Lung (tissue), 12 donors: Measurements from ENCODE around the gene MTSS2. TPM values are rescaled to one million over a fixed set of nuclear protein-coding genes. Genes with fewer than 3 reads are reported as not detected.

Experiments used
- ATAC-seq: fragments of 200-7000 bp; cut with Tn5 transposase; one replicate; pipeline ENCODE4 v1.9.1; 2020; ENCODE audit warnings: moderate number of reproducible peaks; ENCODE audit not compliant: insufficient read depth, low FRiP score
- DNase-seq, 3 donors: peaks; one replicate each; pipeline ENCODE4 v3.0.0-alpha.2; 2013 to 2017
- H3K27ac ChIP-seq, 2 donors: one replicate each; pipeline ENCODE4 v1.5.1; 2013; ENCODE audit warnings: mild to moderate bottlenecking in 2 of 2, moderate library complexity in 2 of 2, control low read depth in 1 of 2, inconsistent platforms in 1 of 2, low read depth in 1 of 2, low read length in 1 of 2
- H3K27me3 ChIP-seq, 3 donors: one replicate each; pipeline ENCODE4 v1.5.1; 2013; ENCODE audit warnings: low read length in 2 of 3; ENCODE audit not compliant: control insufficient read depth in 3 of 3, insufficient read depth in 3 of 3
- H3K36me3 ChIP-seq, 4 donors: one replicate each; pipeline ENCODE4 v1.5.1; 2013; ENCODE audit warnings: low read length in 4 of 4, mild to moderate bottlenecking in 1 of 4, moderate library complexity in 1 of 4; ENCODE audit not compliant: control insufficient read depth in 4 of 4, insufficient read depth in 4 of 4
- H3K4me1 ChIP-seq, 5 donors: one replicate each; pipeline ENCODE4 v1.5.1; 2013; ENCODE audit warnings: low read length in 5 of 5, mild to moderate bottlenecking in 2 of 5, moderate library complexity in 1 of 5; ENCODE audit not compliant: control insufficient read depth in 5 of 5, insufficient read depth in 5 of 5
- H3K4me3 ChIP-seq: one replicate; pipeline ENCODE4 v1.5.1; 2013; ENCODE audit warnings: mild to moderate bottlenecking, control low read depth, moderate library complexity
- H3K9ac ChIP-seq, 2 donors: one replicate each; pipeline ENCODE4 v1.5.1; 2013; ENCODE audit warnings: low read length in 2 of 2, control low read depth in 1 of 2; ENCODE audit not compliant: insufficient read depth in 1 of 2
- H3K9me3 ChIP-seq, 4 donors: one replicate each; pipeline ENCODE4 v1.5.1; 2013; ENCODE audit warnings: low read length in 3 of 4, mild to moderate bottlenecking in 1 of 4, moderate library complexity in 1 of 4; ENCODE audit not compliant: control insufficient read depth in 4 of 4, insufficient read depth in 3 of 4
- WGBS, 2 donors: extraction: QIAGEN DNeasy Blood & Tissue Kit; methylation state at CpG; one replicate each; pipeline ENCODE4 v1.1.7; 2013; 5-methylcytosine and 5-hydroxymethylcytosine counted together
- polyA plus RNA-seq, 2 donors: library from polyadenylated mRNA; stranded (reverse); fragments of 200-250 nt; gene quantifications; one replicate each; pipeline ENCODE4 v1.2.1, GENCODE V29; 2013
- total RNA-seq, 2 donors: library from RNA; depleted of rRNA in 1 of 2; stranded (reverse); fragments of >200 nt in 1 of 2; gene quantifications; one replicate each; pipeline ENCODE4 v1.2.1, GENCODE V29; 2014 to 2021
- TF ChIP-seq, protein P1 (sequence below): IDR thresholded peaks from 2 replicates; pipeline ENCODE4 v1.5.1; 2012; ENCODE audit warnings: mild to moderate bottlenecking; ENCODE audit errors: control extremely low read depth, extremely low read depth
- donor health status: control.
- donor health status: control.
- donor health status: Bipolar disorder and iron deficiency.
- donor health status: healthy.
- donor health status: DM: yes; HTN: yes; CAD: no.

Gene MTSS2
- total and polyA plus RNA-seq, 4 donors = 40.6 to 91.3 (median 73.3) TPM

DNA sequence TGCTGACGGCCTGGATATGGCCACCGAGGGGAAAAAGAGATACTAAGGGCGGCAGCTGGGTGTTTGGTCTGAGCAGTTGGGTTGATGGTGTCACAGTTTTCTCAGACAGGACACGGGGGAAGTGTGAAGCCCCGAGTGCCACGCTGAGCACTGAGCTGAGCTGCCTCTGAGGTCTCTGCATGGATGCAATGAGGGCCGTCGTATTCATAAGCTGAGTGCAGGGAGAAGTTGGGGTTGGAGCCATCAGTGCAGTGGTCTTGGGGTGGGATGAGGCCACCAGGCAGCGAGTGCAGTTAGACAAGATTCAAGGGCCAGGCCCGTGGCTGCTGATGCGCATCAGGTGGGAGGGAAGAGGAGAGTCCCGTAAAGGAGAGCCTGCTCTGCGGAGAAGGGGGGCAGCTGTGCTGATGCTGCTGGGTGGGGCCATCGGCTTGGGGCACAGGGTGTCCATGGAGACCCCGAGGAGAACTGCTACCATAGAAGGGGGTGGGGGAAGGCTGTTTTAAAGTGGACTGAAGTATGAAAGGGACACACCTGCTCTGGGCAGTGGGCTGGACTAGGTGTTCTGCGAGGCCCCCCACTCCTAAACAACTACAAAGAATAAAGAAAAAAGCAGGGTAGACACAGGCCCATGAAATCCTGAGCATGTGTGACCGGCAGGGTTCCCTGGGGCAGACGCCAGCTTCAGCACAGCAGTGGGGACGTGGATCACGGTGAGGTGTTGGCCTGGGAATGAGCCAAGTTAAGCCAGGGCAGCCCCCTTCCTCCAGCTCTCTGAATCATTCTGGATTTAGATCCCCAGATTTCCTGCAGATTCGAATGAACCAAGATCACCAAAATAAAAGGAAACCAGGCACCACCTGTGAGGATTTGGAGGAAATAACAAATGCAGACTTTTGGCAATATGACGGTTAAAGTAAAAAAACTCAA lies 19.8 kb downstream of the MTSS2 start:
- Histone ChIP-seq H3K4me3 (no peak overlapping the region), H3K4me1 (no peaks in the 10 kb centered on the region), H3K36me3 (peaks cover 23 to 60% (median 49%) of the 10 kb centered on the region in 4 donors), H3K27me3 (peaks cover 0 to 2% (median 0%) of the 10 kb centered on the region in 3 donors), H3K9ac (no peak overlapping the region), H3K9me3 (no peaks in the 10 kb centered on the region), H3K27ac (no peak overlapping the region)
- ATAC-seq = no peak
- DNase-seq = no peak
- 88% methylated on average over 21 to 22 of the region's 22 CpGs for WGBS, 2 donors
- TF ChIP-seq, protein P1, sequence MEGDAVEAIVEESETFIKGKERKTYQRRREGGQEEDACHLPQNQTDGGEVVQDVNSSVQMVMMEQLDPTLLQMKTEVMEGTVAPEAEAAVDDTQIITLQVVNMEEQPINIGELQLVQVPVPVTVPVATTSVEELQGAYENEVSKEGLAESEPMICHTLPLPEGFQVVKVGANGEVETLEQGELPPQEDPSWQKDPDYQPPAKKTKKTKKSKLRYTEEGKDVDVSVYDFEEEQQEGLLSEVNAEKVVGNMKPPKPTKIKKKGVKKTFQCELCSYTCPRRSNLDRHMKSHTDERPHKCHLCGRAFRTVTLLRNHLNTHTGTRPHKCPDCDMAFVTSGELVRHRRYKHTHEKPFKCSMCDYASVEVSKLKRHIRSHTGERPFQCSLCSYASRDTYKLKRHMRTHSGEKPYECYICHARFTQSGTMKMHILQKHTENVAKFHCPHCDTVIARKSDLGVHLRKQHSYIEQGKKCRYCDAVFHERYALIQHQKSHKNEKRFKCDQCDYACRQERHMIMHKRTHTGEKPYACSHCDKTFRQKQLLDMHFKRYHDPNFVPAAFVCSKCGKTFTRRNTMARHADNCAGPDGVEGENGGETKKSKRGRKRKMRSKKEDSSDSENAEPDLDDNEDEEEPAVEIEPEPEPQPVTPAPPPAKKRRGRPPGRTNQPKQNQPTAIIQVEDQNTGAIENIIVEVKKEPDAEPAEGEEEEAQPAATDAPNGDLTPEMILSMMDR = no peak

DNA sequence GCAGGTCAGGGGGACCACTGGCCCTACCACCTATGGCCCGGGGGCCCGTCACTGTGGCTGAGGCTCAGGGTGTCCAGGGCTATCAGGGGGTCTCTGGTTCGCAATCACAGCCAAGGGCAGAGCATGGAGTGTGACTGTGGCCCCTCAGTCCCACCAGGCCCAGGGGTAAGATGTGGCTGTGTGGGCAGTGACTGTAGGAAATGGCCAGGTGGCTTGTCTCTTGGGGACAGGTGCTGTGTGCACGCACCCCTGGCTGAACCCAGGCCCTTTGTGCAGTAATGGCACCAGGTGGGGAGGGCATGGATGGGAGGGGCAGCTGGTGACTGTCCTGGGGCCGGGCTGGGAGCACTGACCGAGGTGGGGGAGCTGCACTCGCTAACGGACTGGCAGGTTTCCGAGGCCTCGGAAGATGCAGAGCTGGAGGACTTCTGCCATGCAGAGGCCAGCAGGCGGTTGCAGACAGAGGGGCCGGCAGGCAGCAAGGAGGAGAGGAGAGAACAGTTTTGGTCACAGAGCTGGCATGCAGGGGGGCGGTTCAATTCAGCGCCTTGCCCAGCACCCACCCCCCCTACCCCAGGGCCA lies 20.6 kb downstream of the MTSS2 start:
- H3K36me3 ChIP-seq = peaks cover 21 to 52% (median 42%) of the 10 kb centered on the region in 4 donors
- DNase-seq (no peak), ATAC-seq (no peak)
- no peak overlapping the region for H3K9ac ChIP-seq
- H3K9me3 ChIP-seq = no peaks in the 10 kb centered on the region
- no peaks in the 10 kb centered on the region for H3K4me1 ChIP-seq
- H3K4me3 ChIP-seq = no peak overlapping the region
- TF ChIP-seq, protein P1 = no peak
- no peak overlapping the region for H3K27ac ChIP-seq
- H3K27me3 ChIP-seq = peaks cover 0 to 2% (median 0%) of the 10 kb centered on the region in 3 donors
- WGBS, 2 donors = 93 to 96% methylated on average over 13 to 14 of the region's 14 CpGs

DNA sequence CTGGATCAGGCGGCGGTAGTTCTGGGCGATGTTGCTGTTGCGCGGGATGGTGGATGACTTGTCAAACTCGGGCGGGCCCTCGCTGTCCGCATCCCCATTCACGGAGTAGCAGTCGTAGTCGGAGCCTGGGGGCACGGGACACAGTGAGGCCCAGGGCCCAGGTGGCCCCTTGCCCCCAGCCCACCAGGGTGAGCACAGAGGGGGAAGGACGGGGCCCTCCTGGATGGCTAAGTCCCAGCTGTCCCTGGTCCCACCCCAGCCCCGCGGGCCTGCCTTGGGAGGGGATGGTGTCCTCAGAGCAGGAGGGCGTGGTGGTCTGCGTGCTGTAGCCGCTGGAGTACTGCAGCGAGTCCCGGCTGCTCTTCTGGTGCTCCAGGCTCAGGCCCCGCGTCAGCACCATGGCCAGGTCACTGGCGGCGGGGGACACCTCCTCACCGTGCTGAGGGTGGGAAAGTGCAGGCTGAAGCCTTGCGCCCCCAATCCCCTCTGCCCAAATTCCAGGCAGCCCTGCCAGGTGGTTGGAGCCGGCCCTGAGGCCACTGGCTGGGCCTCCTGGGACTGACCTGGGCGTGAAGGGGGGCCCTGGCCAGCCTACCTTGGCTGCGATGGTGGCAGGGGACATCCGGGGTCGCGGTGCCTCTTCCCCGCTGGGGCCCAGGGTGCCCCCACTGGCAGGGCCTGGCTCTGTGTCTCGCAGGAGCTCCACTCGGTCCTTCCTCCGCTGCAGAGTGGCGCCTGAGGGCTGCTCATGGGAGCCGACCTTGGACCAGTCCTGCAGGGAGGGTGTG lies 21.3 kb downstream of the MTSS2 start:
- H3K27ac ChIP-seq = no peak overlapping the region
- H3K9me3 ChIP-seq = no peaks in the 10 kb centered on the region
- peaks cover 21 to 49% (median 39%) of the 10 kb centered on the region in 4 donors for H3K36me3 ChIP-seq
- ATAC-seq (no peak), DNase-seq (no peak)
- TF ChIP-seq, protein P1 = no peak
- H3K27me3 ChIP-seq = peaks cover 0 to 2% (median 0%) of the 10 kb centered on the region in 3 donors
- 94 to 97% methylated on average over 39 of the region's 39 CpGs for WGBS, 2 donors
- no peaks in the 10 kb centered on the region for H3K4me1 ChIP-seq
- no peak overlapping the region for H3K4me3 ChIP-seq
- no peak overlapping the region for H3K9ac ChIP-seq
